ENCODE measurements around the gene DCST2. TPM values are rescaled to one million over a fixed set of nuclear protein-coding genes. Genes with fewer than 3 reads are reported as not detected.

Gene DCST2
- total and polyA plus RNA-seq, 9 of the 15 experiments (the other 6 are each of a cell fraction or from before 2014, with no cell fraction given): 0.09 to 0.49 (median 0.11) TPM; not detected in 3

DNA sequence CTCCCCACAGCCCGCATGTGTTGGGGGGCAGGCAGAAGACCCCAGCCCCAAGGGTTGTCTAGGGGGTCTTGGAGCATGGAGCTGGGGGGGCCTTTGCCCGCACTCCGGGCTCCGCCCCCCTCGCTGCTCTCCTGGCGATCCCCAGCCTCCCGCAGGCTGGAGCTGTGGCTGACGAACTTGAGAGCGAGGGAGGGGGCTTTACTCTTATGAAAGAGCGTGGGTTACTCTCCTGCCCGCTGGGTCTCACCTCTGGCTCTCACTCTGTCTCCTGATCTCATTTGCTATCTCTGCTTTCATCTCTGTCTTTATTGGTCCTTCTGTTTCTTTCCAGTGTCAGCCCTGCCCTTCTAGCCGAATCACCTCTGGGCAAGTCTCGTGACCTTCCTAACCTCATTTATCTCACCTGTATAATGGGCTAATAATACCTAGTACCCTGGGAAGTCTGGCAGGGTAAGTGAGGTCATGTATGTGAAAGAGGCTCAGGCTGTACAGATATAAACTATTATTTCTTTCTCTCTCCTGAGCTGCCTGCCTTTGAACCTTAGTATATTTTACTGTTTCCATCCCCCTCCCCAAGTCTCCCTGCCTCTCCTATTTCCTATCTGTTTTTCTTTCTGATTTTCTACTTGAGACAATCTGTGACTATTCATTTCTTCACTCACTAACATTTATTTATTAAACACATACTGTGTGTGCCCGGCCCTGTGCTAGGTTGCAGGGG lies 30.7 kb upstream of the DCST2 start (continued):
- TF ChIP-seq, protein P1, sequence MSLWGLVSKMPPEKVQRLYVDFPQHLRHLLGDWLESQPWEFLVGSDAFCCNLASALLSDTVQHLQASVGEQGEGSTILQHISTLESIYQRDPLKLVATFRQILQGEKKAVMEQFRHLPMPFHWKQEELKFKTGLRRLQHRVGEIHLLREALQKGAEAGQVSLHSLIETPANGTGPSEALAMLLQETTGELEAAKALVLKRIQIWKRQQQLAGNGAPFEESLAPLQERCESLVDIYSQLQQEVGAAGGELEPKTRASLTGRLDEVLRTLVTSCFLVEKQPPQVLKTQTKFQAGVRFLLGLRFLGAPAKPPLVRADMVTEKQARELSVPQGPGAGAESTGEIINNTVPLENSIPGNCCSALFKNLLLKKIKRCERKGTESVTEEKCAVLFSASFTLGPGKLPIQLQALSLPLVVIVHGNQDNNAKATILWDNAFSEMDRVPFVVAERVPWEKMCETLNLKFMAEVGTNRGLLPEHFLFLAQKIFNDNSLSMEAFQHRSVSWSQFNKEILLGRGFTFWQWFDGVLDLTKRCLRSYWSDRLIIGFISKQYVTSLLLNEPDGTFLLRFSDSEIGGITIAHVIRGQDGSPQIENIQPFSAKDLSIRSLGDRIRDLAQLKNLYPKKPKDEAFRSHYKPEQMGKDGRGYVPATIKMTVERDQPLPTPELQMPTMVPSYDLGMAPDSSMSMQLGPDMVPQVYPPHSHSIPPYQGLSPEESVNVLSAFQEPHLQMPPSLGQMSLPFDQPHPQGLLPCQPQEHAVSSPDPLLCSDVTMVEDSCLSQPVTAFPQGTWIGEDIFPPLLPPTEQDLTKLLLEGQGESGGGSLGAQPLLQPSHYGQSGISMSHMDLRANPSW (CRISPR knock-in tag; IDR thresholded peaks at IDR 0.05): no peak
- TF ChIP-seq ZFPM2 (CRISPR knock-in tag; IDR thresholded peaks at IDR 0.05) (no peak), EGR1 (conservative IDR thresholded peaks at IDR 0.05) (peak; percentile 24), SMAD1 (IDR thresholded peaks at IDR 0.05; ENCODE audit: low read depth, low read length, partially characterized antibody) (no peak), MCM5 (IDR thresholded peaks at IDR 0.05; ENCODE audit: low read depth) (no peak), HLTF (IDR thresholded peaks at IDR 0.05) (no peak), ZNF507 (tag; conservative IDR thresholded peaks at IDR 0.05) (no peak), ZNF764 (CRISPR knock-in tag; IDR thresholded peaks at IDR 0.05; ENCODE audit: low read depth) (no peak), FOXM1 (IDR thresholded peaks at IDR 0.05; ENCODE audit: low read depth) (no peak), FOXM1 (CRISPR knock-in tag; IDR thresholded peaks at IDR 0.05; ENCODE audit: low read depth) (no peak), ZNF584 (CRISPR knock-in tag; IDR thresholded peaks at IDR 0.05; ENCODE audit: low read depth) (peak; percentile 15; the same call in 1 of the 2 replicates), RBM15 (IDR thresholded peaks at IDR 0.05; ENCODE audit: insufficient read depth, low read length) (no peak), CXXC5 (CRISPR knock-in tag; IDR thresholded peaks at IDR 0.05) (no peak), KDM1A (IDR thresholded peaks at IDR 0.05) (peak; percentile 91 to 96), ZNF134 (CRISPR knock-in tag; conservative IDR thresholded peaks at IDR 0.05) (no peak), POLR2H (tag; IDR thresholded peaks at IDR 0.05; ENCODE audit: low read depth) (no peak), HNRNPH1 (optimal IDR thresholded peaks at IDR 0.05; ENCODE audit: low read depth, low read length) (no peak), FOXA1 (IDR thresholded peaks at IDR 0.05; ENCODE audit: borderline replicate concordance) (no peak), DDX20 (tag; IDR thresholded peaks at IDR 0.05; ENCODE audit: low read depth) (no peak), ZNF583 (CRISPR knock-in tag; IDR thresholded peaks at IDR 0.05) (no peak), HDGF (IDR thresholded peaks at IDR 0.05) (peak; percentile 92), FOXJ3 (CRISPR knock-in tag; IDR thresholded peaks at IDR 0.05) (no peak), TCF3 (CRISPR knock-in tag; IDR thresholded peaks at IDR 0.05) (no peak), ZNF184 (CRISPR knock-in tag; IDR thresholded peaks at IDR 0.05) (no peak)

Measured in K562 (cell line).